Hepatocyte (in vitro differentiated cells): ENCODE results near the gene NKD1. TPM values are rescaled to one million over a fixed set of nuclear protein-coding genes. Genes with fewer than 3 reads are reported as not detected.

ENCODE experiments used
- DNase-seq: peaks from one replicate; pipeline ENCODE4 v3.0.0-alpha.2; 2016; ENCODE audit warnings: low spot score
- H2AFZ ChIP-seq: fragments of 200-600 bp; sonication (generic); 2 replicates; pipeline ENCODE4 v1.6.0; 2016; ENCODE audit warnings: antibody characterized with exemption, mild to moderate bottlenecking
- H3K27ac ChIP-seq: fragments of 200-600 bp; sonication (generic); 2 replicates; pipeline ENCODE4 v1.5.1; 2016; ENCODE audit warnings: mild to moderate bottlenecking
- H3K27me3 ChIP-seq: fragments of 200-600 bp; sonication (generic); 2 replicates; pipeline ENCODE4 v1.6.1; 2016
- H3K36me3 ChIP-seq: fragments of 200-600 bp; sonication (generic); replicated peaks from 2 replicates; pipeline ENCODE4 v1.5.1; 2016; ENCODE audit warnings: low read depth; ENCODE audit not compliant: insufficient read depth
- H3K4me1 ChIP-seq: fragments of 200-600 bp; sonication (generic); 2 replicates; pipeline ENCODE4 v1.5.1; 2016; ENCODE audit warnings: mild to moderate bottlenecking, moderate library complexity; ENCODE audit not compliant: insufficient read depth
- H3K4me2 ChIP-seq: fragments of 200-600 bp; sonication (generic); 2 replicates; pipeline ENCODE4 v1.6.0; 2016
- H3K4me3 ChIP-seq: fragments of 200-600 bp; sonication (generic); 2 replicates; pipeline ENCODE4 v1.5.1; 2016; ENCODE audit warnings: mild to moderate bottlenecking
- H3K79me2 ChIP-seq: fragments of 200-600 bp; sonication (generic); 2 replicates; pipeline ENCODE4 v1.6.0; 2017; ENCODE audit warnings: mild to moderate bottlenecking
- H3K9me2 ChIP-seq: fragments of 200-600 bp; sonication (generic); replicated peaks from 2 replicates; pipeline ENCODE4 v1.6.0; 2017; ENCODE audit warnings: mild to moderate bottlenecking; ENCODE audit not compliant: insufficient read depth
- H3K9me3 ChIP-seq: fragments of 200-600 bp; sonication (generic); 2 replicates; pipeline ENCODE4 v1.5.1; 2016; ENCODE audit warnings: low read depth, mild to moderate bottlenecking
- H4K20me1 ChIP-seq: fragments of 200-600 bp; sonication (generic); 2 replicates; pipeline ENCODE4 v1.6.0; 2016; ENCODE audit warnings: mild to moderate bottlenecking; ENCODE audit not compliant: insufficient read depth, poor library complexity, severe bottlenecking
- CTCF ChIP-seq: fragments of 200-600 bp; sonication (generic); IDR thresholded peaks from 2 replicates; pipeline ENCODE4 v1.5.1; 2016; ENCODE audit warnings: antibody characterized with exemption, mild to moderate bottlenecking; ENCODE audit not compliant: poor library complexity
- EZH2 ChIP-seq: fragments of 200-600 bp; sonication (generic); IDR thresholded peaks from 2 replicates; pipeline ENCODE4 v1.6.1; 2016; ENCODE audit warnings: antibody characterized with exemption, mild to moderate bottlenecking, borderline replicate concordance
- EZH2phosphoT487 ChIP-seq: fragments of 200-600 bp; sonication (generic); IDR thresholded peaks from one replicate; pipeline ENCODE4 v1.6.1; 2018; ENCODE audit warnings: antibody characterized with exemption, mild to moderate bottlenecking, low read depth, moderate library complexity; ENCODE audit not compliant: unreplicated experiment, severe bottlenecking
- WGBS: methylation state at CpG from one replicate; pipeline ENCODE4 v1.1.6; 2016; ENCODE audit warnings: low lambda C conversion rate; ENCODE audit errors: missing lambda C conversion rate; 5-methylcytosine and 5-hydroxymethylcytosine counted together
- polyA plus RNA-seq: library from polyadenylated mRNA; unstranded; fragments of >200 nt; fragmentation: Nextera tagmentation; extraction: Ambion mirVana; gene quantifications from 2 replicates; pipeline ENCODE4 v1.2.1, GENCODE V29; 2016
- total RNA-seq: library from RNA; depleted of rRNA; stranded (reverse); fragments of >200 nt; gene quantifications from 2 replicates; pipeline ENCODE4 v1.2.3, GENCODE V29; 2014

NKD1 gene
- total and polyA plus RNA-seq, 2 experiments from 2014 or later, result 5.9 to 26.3 TPM

GRCh38 chr16:50555269-50555875 lies 7.2 kb downstream of the NKD1 start:
- Histone ChIP-seq H3K36me3 (no peaks in the 10 kb centered on the region), H3K27me3 (no peaks in the 10 kb centered on the region), H3K9me3 (no peaks in the 10 kb centered on the region), H3K4me2 (no peak overlapping the region), H3K27ac (no peak overlapping the region), H2AFZ (no peak overlapping the region), H3K4me1 (peaks cover 10% of the 10 kb centered on the region), H3K4me3 (no peak overlapping the region), H4K20me1 (no peaks in the 10 kb centered on the region), H3K79me2 (peaks cover 4% of the 10 kb centered on the region), H3K9me2 (no peaks in the 10 kb centered on the region)
- no peak for DNase-seq
- no peak for TF ChIP-seq CTCF
- no peak for TF ChIP-seq EZH2phosphoT487
- TF ChIP-seq EZH2, result no peak
- WGBS, result 98% methylated on average over 10 of the region's 10 CpGs

GRCh38 chr16:50555952-50556673 lies 7.9 kb downstream of the NKD1 start:
- Histone ChIP-seq H3K4me2 (no peak overlapping the region), H2AFZ (no peak overlapping the region), H3K4me3 (no peak overlapping the region), H3K79me2 (no peaks in the 10 kb centered on the region), H3K9me2 (no peaks in the 10 kb centered on the region), H3K4me1 (peaks cover 5% of the 10 kb centered on the region), H3K27me3 (no peaks in the 10 kb centered on the region), H3K9me3 (no peaks in the 10 kb centered on the region), H4K20me1 (no peaks in the 10 kb centered on the region), H3K36me3 (no peaks in the 10 kb centered on the region), H3K27ac (no peak overlapping the region)
- WGBS, result 84% methylated on average over 18 of the region's 18 CpGs
- DNase-seq, result no peak
- no peak for TF ChIP-seq EZH2
- no peak for TF ChIP-seq CTCF

DNA sequence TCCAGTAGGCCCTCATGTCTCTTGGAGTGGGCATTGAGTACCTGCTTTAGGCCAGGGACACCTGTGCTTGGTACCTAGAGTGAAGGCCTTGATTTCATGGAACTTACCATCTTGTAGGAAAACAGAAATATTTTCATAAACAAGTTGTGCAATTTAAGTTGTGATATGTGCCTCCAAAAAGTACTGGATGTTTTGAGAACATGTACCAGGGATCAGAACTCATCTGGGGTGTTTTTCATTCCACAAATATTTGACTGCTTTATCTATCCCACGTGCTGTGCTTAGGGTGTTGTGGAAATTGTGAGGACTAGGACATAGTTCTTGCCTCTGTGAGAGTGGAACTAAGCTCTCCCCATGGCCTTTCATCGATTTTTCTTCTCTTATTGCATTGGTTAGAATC lies 8.8 kb downstream of the NKD1 start:
- Histone ChIP-seq H3K79me2 (no peaks in the 10 kb centered on the region), H3K36me3 (no peaks in the 10 kb centered on the region), H3K9me3 (no peaks in the 10 kb centered on the region), H3K27ac (peak overlapping the region; percentile 42), H4K20me1 (no peaks in the 10 kb centered on the region), H2AFZ (no peak overlapping the region), H3K4me3 (no peak overlapping the region), H3K4me2 (no peak overlapping the region), H3K27me3 (no peaks in the 10 kb centered on the region), H3K4me1 (no peaks in the 10 kb centered on the region), H3K9me2 (no peaks in the 10 kb centered on the region)
- TF ChIP-seq CTCF, result no peak
- TF ChIP-seq EZH2, result no peak
- no peak for TF ChIP-seq EZH2phosphoT487
- 75% methylated on average over 2 of the region's 2 CpGs for WGBS
- no peak for DNase-seq
